ENCODE measurements around the gene ABCC8.

GRCh38 chr11:17383461-17383860 is 93.2 kb downstream of the ABCC8 start:
- TF ChIP-seq KLF5 (IDR thresholded peaks at IDR 0.05; ENCODE audit: partially characterized antibody) (no peak), POLR2A (IDR thresholded peaks at IDR 0.05; ENCODE audit: low read depth, low read length) (no peak), CBX5 (IDR thresholded peaks at IDR 0.05; ENCODE audit: low read depth) (no peak), EZH2 (IDR thresholded peaks at IDR 0.05; ENCODE audit: borderline replicate concordance, control insufficient read depth, low read depth, low read length) (no peak), RELA (IDR thresholded peaks at IDR 0.05; ENCODE audit: borderline replicate concordance, partially characterized antibody) (no peak), BRCA1 (IDR thresholded peaks at IDR 0.05; ENCODE audit: low read depth, low read length) (no peak), TAF1 (IDR thresholded peaks at IDR 0.05; ENCODE audit: borderline replicate concordance, low read depth, low read length) (no peak), MYC (IDR thresholded peaks at IDR 0.05; ENCODE audit: insufficient read depth, insufficient read length, insufficient replicate concordance, low read length, severe bottlenecking) (no peak), GABPA (IDR thresholded peaks at IDR 0.05; ENCODE audit: low read depth) (no peak)
- TF ChIP-seq, protein P1, sequence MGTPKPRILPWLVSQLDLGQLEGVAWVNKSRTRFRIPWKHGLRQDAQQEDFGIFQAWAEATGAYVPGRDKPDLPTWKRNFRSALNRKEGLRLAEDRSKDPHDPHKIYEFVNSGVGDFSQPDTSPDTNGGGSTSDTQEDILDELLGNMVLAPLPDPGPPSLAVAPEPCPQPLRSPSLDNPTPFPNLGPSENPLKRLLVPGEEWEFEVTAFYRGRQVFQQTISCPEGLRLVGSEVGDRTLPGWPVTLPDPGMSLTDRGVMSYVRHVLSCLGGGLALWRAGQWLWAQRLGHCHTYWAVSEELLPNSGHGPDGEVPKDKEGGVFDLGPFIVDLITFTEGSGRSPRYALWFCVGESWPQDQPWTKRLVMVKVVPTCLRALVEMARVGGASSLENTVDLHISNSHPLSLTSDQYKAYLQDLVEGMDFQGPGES (IDR thresholded peaks at IDR 0.05), result no peak
- TF ChIP-seq, protein P2, sequence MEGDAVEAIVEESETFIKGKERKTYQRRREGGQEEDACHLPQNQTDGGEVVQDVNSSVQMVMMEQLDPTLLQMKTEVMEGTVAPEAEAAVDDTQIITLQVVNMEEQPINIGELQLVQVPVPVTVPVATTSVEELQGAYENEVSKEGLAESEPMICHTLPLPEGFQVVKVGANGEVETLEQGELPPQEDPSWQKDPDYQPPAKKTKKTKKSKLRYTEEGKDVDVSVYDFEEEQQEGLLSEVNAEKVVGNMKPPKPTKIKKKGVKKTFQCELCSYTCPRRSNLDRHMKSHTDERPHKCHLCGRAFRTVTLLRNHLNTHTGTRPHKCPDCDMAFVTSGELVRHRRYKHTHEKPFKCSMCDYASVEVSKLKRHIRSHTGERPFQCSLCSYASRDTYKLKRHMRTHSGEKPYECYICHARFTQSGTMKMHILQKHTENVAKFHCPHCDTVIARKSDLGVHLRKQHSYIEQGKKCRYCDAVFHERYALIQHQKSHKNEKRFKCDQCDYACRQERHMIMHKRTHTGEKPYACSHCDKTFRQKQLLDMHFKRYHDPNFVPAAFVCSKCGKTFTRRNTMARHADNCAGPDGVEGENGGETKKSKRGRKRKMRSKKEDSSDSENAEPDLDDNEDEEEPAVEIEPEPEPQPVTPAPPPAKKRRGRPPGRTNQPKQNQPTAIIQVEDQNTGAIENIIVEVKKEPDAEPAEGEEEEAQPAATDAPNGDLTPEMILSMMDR (IDR thresholded peaks at IDR 0.05 in 2 of 3, conservative IDR thresholded peaks at IDR 0.05 in 1 of 3; ENCODE audit: control insufficient read depth in 2 of 3, extremely low read depth in 1 of 3, insufficient read depth in 1 of 3, low read depth in 3 of 3, low read length in 3 of 3), result no peak
